Esophagus mucosa (tissue), 1 donor: ENCODE data around the gene PCCA. TPM values are rescaled to one million over a fixed set of nuclear protein-coding genes. Genes with fewer than 3 reads are reported as not detected.

Source experiments
- ATAC-seq: fragments of 200-7000 bp; cut with Tn5 transposase; one replicate; pipeline ENCODE4 v1.9.1; 2020
- total RNA-seq: library from RNA; stranded (reverse); gene quantifications from one replicate; pipeline ENCODE4 v1.2.4, GENCODE V29; 2023
- donor health status: DM: yes; HTN: yes; CAD: no.

The PCCA gene
- total RNA-seq, 1 donor from 2014 or later = 23.0 TPM

DNA sequence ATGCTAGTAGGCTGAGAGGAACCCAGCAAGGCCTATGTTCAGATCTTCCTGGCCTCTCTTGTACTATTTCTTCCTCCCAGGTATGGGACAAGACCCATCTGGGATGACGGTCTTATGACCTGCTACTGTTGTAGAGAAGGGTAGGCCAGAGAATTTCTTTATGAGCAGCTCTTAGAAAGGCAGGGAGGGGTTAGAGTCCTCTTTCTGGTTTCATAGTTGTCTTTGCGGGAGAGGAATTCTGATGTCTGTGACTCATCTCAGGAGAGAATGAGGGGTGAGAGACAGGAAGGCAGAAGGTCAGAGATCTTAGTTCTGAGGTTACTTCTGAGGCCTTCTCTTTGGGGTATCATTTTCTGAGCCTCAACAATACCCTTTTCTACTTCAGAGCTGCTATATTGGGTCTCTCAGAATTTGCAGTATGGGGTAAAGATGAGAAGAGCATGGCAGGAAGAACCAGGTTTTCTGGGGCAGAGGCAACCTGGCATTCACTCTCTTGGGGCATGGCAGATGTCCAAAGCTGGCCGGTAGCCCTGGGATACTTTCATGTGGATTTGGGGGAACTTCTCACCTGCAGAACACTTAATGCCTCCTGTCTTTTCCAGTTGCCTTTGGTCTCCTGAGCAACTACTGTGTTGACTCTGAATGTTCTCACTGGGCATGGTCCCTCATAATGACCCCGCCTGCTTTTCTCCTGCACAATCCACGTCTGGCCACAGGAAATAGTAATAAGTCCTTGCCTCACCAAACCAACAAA, 345.3 kb downstream of the PCCA start:
- ATAC-seq = peak; percentile 65

DNA sequence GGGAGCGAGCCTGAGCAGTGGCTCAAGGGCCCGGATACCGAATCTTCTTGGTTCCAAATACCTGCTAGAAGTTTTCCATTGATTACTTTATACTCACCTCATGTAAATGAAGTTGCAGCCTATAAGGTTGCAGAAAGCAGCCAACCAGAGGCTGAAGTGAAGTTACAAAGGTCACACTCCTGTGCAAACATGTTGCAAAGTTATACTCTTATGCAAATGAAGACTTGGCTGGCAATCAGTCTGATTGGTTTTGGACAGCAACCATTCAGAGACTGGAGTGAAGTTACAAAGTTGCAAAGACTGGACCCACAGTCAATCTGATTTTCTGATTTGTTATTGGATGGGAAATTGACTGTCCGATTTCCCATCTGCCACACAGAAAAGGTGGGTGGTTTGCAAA, 347.2 kb downstream of the PCCA start:
- no peak for ATAC-seq

DNA sequence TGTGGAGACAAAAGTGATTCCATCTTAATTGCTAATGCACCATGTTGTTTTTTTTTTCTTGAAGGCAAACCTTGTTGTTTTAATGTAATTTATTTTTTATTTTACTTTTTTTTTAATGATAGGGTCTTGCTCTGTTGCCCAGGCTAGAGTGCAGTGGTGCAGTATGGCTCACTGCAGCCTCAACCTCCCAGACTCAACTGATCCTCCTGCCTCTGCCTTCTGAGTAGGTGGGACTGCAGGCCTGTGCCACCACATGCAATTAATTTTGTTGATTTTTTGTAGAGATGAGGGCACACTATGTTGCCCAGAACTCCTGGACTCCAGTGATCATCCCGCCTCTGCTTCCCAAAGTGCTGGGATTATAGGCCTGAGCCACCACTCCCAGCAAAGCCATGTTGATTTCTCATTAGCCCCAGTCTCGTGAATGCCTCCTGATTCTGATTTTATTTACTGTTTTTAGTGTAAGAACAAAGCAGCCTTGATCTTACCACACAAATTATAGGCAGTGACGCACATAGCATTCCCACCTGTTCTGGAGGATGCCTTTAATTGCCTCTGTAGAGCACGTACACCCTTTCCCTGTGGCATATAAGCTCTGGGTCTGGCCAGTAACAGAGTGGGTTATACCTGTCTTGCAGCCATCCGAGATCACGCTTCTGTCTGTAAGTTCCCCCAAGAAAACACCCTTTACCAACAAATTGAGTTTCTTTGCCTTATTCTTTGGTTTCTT, 349.3 kb downstream of the PCCA start:
- ATAC-seq = no peak

DNA sequence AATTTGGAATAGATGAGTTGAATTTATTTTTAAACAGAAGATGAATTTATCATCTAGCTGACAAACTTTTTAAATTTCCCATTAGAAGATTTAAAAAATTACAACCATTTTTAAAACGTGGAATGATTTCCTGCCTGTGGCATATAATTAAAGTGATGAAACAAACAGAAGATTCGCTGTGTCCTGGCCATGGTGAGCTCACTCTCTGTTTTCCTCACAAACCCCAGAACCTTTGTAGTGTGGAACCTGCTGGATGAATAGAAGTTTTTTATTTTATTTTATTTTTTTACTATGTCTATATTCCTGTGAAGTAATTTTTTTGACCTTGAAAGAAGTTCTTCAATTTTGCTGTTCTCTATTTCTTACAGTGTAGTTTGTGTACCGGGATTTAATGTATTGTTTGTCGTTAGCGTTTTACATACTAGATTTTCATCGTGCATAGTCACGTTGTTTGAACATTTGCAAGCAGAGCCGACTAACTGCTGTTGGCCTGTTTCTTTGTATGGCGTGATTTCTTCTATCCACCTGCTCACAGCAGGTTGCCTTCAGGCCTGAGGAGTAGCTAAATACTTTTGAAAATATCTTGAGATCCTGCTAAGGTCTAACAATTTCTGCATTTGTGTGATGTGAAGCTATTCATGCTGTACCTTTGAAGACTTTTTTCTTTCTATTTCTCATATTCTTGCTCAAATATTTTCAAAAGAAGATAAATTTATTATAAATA, 350.5 kb downstream of the PCCA start:
- no peak for ATAC-seq

DNA sequence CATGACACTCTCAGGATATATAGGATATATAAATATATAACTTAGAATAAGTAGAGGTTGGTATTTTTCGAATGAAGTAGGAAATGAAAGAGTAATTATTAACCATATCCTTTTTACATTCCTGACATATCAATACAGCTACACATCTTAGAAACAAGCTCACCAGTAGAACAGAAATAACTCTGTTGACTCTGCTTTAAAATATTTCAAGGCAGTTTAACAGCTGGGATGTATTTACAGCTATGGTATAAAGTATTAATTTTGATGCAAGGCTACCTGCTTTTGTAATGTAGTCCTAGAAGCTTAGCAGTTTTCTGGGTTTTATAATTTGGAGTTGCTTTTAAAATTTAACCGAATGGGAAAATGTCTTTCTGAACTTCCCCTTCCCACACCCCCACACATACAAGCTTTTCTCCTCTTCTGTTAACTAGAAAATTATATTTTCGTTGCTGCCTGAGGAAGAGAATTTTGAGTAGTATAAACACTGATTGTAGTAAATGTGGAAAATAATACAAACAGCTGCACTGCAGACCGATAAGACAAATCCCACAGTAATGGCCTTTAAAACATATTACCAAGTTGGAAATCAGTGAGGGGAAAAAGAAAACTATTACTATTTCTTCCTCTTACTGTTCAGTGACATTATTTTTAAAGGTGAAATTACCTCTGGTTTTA, 352.0 kb downstream of the PCCA start:
- ATAC-seq = no peak

DNA sequence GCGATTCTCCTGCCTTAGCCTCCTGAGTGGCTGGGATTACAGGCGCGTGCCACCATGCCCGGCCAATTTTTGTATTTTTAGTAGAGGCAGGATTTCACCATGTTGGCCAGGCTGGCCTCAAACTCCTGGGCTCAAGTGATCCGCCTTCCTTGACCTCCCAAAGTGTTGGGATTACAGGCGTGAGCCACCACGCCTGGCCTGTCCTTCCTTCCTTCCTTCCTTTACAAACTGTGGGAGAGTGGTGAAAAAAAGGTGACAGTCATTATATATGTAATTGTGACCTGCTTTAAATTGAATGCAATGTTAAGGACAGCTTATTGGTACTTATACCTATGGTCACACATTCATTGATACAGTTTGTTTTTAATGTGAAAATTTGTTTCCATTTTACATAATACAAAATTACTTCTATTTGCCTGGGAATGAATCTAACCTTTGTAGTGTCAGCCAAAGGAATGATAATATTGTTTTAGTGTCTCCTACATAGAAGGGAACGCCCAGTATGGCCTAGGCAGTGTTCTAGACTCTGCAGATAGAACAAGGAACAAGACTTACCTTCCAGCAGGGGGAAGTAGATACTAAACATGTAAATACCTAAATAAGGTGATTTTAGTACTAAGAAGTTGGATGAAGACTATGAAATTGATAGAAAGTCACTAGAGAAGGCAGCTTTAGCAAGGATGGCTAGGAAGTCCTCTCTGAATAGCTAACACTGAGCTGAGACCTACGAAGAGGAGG, 353.4 kb downstream of the PCCA start:
- ATAC-seq = no peak

DNA sequence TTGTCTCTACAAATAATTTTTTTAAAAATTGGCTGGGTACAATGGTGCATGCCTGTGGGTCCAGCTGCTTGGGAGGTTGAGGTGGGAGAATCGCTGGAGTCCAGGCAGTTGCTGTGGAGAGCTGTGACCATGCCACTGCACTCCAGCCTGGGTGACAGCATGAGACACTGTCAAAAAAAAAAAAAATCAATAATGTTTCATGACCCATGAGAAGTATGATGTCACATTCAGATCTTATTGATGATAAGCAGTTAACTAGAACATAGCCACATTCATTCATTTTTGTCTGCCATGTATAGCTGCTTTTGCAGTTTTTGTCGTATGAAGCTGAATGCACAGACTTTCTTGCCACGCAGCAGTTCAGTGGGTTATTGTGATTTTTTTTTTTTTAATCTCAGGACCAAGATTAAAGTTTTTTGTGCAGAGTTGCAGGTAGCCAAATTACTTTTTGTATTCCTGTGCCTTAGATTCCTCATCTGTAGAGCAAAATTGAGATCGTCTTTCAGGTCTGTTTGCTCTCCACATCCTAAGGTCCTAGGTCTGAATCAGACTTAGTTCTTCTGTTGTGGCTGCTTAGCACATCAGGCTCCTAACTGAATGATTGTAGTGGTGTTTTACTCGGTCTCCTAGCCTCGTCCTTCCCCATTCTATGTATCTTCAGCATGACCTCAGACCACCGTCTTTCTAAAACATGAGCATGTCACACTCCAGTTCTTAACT, 354.5 kb downstream of the PCCA start:
- no peak for ATAC-seq

DNA sequence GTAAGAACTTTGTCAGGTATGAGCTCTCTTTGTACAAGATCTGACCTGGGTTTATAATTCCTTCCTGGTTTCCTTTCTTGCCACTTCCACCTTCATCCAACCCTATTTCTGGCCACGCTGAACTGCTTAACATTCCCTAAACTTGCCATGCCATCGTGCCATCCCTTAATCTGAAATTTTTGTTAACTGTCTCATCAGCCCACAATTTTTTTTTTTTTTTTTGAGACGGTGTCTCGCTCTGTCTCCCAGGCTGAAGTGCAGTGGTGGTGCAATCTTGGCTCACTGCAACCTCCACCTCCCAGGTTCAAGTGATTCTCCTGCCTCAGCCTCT, 355.1 kb downstream of the PCCA start:
- ATAC-seq = no peak

DNA sequence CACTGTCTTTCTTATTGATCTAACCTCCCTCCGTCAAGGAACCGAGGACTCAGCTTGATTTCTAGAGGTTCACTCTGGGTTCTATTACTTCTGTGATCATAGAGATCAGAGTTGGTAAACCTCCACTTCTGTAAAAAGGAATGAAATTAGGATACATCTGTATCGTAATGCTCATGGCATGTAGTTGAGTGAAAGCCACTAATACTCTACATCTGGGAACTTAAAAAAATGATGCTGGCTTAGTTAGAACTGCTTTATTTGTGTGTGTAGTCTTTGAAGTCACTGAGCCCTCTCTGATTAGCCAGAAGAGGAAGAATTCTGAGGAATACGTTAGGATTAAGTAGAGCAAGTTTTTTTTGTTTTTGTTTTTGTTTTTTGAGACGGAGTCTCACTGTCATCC, 358.9 kb downstream of the PCCA start:
- ATAC-seq = no peak

DNA sequence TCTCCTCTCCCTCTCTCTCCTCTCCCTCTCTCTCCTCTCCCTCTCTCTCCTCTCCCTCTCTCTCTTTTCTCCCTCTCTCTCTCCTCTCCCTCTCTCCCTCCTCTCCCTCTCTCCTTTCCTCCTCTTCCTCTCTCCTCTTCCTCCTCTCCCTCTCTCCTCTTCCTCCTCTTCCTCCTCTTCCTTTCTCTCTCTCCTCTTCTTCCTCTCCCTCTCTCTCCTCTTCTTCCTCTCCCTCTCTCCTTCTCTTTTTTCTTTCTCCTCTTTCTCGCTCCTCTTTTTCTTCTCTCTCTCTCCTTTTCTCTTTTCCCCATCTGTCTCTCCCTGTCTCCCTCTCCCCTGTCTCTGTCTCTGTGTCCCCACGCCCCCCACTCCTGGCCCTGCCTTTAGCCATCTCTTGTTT, 363.0 kb downstream of the PCCA start:
- ATAC-seq = no peak

DNA sequence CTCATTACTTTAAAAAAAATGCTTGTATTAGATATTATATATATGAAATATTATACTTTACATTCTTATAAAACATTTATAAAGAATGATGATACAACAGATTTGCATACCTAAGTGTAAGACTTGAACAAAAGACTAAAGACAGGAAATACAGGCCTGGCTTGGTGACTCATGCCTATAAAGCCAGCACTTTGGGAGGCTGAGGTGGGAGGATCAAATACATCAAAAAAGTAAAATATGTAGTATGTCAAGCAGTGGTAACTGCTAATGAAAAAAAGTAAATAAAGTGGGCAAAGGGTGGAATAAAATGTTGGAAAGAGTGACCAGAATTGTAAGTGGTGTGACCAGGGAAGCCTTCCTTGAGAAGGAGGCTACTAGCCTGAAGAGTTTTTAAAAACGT, 366.0 kb downstream of the PCCA start:
- peak; percentile 78 for ATAC-seq

DNA sequence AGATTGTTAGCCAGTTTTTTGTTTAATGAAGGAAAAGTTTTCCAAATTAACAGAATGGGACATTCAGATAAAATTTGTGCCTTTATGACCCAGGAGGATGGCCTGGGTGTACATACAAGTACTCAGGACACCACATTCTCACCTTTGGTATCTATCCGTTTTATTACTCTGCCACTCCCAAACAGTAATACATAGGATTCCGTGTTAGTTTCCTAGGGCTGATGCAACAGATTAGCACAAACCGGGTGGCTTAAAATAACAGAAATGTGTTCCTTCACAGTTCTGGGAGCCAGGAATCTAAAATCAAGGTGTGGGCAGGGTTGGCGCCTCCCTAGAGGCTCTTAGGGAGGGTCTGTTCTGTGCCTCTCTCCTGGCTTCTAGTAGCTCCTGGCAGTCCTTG, 369.8 kb downstream of the PCCA start:
- ATAC-seq = peak; percentile 39

DNA sequence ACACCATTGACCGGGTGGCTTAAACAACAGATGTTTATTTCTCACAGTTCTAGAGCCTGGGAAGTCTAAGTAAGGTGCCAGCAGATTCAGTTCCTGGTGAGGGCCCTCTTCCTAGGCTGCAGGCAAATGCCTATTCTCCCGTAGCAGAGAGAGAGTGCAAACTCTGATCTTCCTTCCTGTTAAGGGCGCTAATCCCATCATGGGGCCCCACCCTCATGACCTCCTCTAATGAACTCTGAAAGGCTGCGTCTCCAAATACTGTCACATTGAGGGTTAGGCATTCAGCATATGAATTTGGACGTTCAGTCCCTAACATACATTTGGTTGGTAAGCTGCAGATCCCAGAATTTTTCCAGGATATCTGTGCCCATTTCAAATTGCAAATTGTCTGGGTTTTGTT, 370.9 kb downstream of the PCCA start:
- ATAC-seq = no peak

DNA sequence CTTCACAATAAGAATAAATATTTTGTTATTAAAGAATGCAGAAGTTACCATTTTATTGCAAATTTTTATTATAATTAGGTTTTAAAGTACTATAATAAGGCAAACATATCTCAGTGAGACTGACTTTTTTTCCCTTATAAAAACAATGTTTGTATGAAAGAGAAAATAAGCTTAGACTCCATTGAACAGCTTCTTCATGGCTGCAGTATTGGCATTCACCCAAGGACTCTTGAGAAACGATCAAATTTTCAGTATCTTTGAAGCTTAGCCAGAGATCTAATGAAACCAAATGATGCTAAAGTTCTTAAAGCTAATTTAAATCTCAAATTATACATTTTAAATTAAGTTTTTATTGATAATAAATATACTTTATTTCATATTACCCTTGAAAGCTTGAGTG, 371.4 kb downstream of the PCCA start:
- no peak for ATAC-seq

DNA sequence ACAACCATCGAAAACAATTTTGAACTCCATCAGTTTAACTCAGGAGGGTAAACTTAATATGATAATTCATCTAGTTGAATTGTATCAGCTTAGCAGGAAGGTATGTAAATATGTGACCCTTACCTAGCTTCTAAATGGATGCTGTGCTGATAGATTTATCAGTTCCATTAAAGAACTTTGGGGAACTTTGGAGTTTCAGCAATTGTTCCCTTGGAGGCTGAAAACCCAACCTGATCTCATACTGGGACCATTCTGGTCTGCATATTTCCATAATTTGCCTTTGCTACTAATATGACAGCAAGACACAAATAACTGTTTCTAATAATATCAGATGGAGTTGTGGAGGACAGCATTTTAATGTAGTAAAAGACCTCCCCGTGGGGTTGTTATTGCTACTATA, 371.9 kb downstream of the PCCA start:
- ATAC-seq = no peak

DNA sequence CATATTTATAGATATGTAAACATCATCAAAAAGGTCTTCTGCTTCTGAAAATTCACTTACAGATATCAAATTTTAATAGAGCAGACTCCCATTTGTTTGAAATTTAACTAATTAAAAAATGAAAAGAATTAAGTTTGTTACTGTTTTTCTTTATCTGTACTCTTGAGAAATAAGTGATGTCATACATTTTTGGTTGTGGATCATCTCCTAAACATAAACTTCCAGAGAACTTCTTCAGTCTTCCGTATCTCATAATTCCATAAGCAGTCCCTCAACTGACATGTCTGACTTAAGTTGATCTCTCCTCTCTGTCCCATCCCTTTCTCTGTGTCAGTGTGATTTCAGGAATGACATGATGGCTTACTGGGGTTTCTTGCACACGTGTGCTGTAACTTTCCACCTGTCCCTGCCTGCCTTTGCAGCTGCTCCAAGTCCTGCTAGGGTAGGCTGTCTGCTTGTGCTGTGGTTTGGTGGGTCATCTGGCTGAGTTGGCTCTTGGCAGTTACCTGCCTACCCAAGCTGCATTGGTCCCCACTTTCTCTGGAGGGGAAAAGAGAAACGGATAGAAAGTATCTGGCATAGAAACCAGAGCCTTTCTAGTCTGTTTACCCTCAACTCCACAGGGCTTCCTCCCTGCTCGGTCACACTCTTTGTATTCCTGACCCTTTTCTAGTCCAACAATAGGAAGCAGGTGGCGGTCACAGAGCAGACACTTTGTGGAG, 372.6 kb downstream of the PCCA start:
- no peak for ATAC-seq

DNA sequence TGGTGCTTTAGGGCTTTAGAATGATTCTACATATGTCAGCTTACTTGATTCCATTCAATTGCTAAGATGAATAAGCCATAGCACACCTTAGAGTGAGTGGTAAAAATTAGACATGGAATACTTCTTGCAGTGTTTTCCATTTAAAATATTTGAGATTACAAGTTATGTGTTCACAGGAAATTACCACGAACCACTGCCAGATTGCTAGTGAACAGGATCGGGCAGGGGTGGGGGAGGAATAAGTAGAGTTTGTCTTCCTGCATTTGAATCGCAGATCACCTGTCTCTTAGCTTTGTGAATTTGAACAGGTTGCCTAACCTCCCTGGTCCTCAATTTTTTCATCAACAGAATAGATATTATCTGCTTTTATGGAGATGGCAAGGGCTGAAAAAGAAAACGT, 375.1 kb downstream of the PCCA start:
- ATAC-seq = no peak

DNA sequence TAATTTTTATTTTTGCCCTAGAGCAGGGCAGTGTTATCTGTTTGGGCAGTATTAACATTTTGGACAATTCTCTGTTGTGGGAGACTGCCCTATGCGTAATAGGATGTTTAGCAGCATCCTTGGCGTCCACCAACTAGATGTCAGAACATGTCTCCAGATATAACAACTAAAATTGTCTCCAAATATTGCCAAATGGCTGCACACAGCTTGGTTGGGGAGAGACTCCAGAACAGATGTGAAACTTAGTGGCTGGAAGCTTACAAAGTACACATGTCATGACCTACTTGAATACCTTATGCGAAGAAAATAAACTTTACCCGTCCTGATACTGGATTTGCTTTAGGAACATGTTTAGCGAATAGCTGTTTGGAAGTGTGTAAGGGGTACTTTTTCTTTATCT, 376.7 kb downstream of the PCCA start:
- ATAC-seq = no peak

DNA sequence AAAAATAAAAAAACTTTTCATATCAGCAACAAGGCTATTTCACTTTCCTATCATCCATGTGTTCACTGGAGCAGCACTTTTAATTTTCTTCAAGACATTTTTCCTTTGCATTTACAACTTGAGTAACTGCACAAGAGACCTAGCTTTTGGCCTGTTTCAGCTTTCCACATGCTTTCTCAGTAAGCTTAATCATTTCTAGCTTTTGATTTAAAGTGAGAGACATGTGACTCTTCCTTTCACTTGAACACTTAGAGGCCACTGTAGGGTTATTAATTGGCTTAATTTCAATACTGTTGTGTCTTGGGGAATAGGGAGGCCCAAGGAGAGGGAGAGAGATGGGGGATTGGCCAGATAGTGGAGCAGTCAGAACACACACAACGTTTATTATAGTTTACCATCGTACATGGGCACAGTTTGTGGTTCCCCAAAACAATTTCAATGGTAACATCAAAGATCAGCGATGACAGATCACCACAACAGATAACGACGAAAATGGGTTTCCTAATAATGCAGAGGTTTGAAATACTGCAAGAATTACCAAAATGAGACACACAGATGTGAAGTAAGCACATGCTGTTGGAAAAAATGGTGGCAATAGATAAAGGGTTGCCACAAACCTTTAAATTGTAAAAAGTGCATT, 382.1 kb downstream of the PCCA start:
- ATAC-seq = no peak

DNA sequence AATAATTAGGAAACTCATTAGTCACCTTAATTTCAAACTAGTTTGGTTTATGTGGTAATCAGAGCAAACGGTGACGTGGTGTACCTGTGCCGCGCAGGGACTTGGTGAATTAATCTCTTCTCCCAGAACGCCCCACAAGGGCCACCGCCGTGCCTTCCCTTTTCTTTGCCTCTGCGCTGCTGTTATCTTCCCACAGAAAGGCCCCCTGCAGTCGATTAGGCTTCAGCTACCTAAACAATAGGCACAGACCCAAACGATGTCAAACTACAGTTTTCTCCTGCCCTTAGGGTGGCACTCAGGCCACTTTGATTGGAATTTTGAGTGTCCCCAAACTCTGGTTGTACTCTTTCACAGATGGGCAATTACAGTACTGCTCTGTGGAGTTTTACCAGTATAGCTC, 384.2 kb downstream of the PCCA start:
- ATAC-seq = no peak
